Glomerular endothelial cell (primary cell): Measurements from ENCODE around the gene NSDHL. TPM values are rescaled to one million over a fixed set of nuclear protein-coding genes. Genes with fewer than 3 reads are reported as not detected.
"Not testable (repeated sequence)": the region's sequence is repeated elsewhere in the genome, so short reads cannot be mapped to it uniquely, and the experiment has no call there.

ENCODE experiments used
- DNase-seq: peaks from one replicate; pipeline ENCODE4 v3.0.0-alpha.2; 2011; ENCODE audit warnings: low read depth, low spot score; ENCODE audit errors: extremely low read depth
- total RNA-seq: library from RNA; depleted of rRNA; stranded (reverse); fragments of >200 nt; gene quantifications from 2 replicates; pipeline ENCODE4 v1.2.3, GENCODE V29; 2015

Gene NSDHL
- total RNA-seq, 1 donor from 2014 or later = 23.4 TPM

GRCh38 chrX:152910018-152910417, 79.2 kb downstream of the NSDHL start:
- DNase-seq = not testable (repeated sequence)

- no peak for DNase-seq
Observed at GRCh38 chrX:152912106-152912505, 81.2 kb downstream of the NSDHL start.

DNA sequence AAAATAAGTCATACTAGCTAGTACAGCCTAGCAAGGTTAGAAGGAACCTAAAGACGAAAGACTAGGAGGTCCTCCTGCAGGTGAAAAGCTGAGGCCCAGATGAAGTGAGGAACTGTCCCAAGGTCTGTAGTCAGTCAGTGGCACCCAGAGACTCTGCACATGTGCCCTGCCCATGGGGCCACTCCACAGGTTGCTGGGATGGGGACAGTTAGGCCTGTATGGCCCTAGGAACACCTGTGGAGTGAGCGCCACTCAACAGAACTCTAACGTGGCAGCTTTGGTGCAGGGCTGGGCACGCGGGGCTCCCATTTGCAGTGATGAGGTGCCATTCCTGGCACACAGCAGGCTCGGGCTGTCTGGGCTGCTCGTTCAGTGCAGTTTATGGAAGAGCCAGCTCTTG, 81.8 kb downstream of the NSDHL start:
- no peak for DNase-seq

DNA sequence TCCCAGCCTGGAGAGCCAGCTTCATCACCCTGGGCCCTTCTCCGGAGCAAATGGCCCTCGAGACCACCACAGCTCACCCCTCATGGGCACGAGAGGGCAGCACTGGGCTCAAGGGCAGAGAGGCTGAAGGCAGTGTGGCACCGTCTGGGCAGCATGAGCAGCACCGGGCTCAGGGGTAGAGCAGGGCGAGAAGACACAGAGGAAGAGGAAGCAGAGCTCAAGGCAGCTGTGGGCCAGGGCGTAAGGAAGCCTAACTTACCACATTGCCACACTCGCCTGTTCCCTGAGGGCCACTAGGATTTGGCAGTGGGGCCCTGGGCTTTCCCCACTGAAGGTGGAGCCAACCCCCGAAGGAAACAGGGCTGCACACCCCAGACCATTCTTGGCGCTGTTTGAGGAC, 82.5 kb downstream of the NSDHL start:
- DNase-seq = no peak

GRCh38 chrX:152913910-152914309, 83.0 kb downstream of the NSDHL start:
- DNase-seq = no peak

GRCh38 chrX:152915541-152916241, 84.8 kb downstream of the NSDHL start:
- DNase-seq = no peak

DNA sequence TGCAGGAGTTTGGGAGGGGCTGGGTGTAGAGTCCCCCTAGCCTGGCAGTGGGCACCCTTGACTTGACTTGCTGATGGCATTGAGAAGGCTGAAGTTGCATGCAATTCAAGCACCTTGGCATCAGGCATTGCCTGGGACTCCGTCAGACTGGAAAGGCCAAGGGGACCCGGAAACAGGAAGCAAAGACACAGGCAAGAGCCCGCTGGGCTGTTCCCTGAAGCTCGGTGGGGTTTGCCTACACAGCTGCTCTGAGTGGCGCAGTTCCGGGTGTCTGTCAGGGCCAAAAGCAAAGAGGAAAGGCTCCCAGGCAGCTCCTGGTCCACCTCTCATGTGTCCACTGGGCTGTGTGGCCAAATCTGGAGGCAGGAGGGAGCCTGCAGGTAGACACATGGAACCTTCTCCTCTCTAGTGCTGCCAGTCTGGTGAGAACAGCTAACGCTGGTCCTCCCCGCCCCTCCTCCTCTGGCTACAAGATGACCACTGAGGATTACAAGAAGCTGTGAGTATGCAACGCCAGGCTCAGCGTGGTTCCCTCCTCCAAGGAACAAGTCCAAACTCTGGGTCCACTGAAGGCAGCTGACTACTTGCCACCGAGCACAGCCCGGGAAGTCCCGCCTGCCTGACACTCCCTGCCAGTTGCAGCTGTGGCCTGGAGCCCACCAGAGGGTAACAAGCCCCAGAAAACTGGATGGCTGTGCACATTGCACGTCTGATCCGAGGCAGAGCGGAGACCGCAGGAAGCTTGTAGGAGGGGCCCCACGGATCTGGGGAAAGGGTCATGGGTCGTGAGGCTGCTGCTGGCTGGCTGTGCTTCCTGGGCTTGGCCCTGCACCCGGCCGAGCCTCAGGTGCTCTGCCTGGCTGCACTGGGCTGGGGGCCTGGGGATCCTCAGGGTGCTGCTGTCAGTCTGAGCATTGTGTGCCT, 87.1 kb downstream of the NSDHL start:
- no peak for DNase-seq

DNA sequence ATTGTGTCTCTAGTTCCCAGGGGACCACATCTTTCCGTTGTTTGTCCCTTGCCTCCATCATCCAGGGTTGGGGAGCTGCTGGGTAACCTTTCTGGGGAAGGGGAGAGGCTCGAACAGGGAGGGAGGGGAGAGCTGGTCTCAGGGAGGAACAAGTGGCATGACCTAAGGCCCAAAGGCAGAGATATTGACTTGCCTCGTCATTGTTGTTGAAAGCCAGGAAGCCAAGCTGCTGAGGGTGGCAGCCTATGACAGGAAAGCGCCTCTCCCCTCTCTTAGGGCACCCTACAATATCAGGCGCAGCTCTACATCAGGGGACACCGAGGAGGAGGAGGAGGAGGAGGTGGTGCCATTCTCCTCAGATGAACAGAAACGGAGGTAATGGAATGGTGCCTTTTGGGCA, 87.8 kb downstream of the NSDHL start:
- no peak for DNase-seq

Other genes starting within 250 kb of the NSDHL start
- under 0.01 TPM in 1 of 2 replicates, not detected in the other for gene GABRQ, start 193.2 kb upstream of the NSDHL start, total RNA-seq
- gene MAGEA3, start 132.3 kb upstream of the NSDHL start, total RNA-seq = not detected in 2 replicates
- gene CSAG2, start 121.8 kb upstream of the NSDHL start, total RNA-seq = not detected in 2 replicates
- not detected in 2 replicates for gene MAGEA2B, start 116.4 kb upstream of the NSDHL start, total RNA-seq
- gene CSAG1, start 97.3 kb upstream of the NSDHL start, total RNA-seq = not detected in 2 replicates
- gene MAGEA12, start 97.3 kb upstream of the NSDHL start, total RNA-seq = not detected in 2 replicates
- not detected in 2 replicates for gene MAGEA2, start 77.2 kb upstream of the NSDHL start, total RNA-seq
- gene CSAG3, start 71.8 kb upstream of the NSDHL start, total RNA-seq = not detected in 2 replicates
- gene MAGEA6, start 61.4 kb upstream of the NSDHL start, total RNA-seq = not detected in 2 replicates
- gene CETN2, start 306 bp upstream of the NSDHL start, total RNA-seq = 24.7 and 40.7 TPM in 2 replicates
- 9.4 and 20.9 TPM in 2 replicates for gene ZNF185, start 67.0 kb downstream of the NSDHL start, total RNA-seq
- not detected in 2 replicates for gene PNMA5, start 163.1 kb downstream of the NSDHL start, total RNA-seq
- 0.58 TPM in 1 of 2 replicates, not detected in the other for gene PNMA3, start 225.4 kb downstream of the NSDHL start, total RNA-seq
- 2.1 and 2.5 TPM in 2 replicates for gene PNMA6A, start 241.4 kb downstream of the NSDHL start, total RNA-seq